DMS79 treated with DMSO at 0.1 percent for 48 hours (cell line): ENCODE data around the gene FNDC11.
"Not testable (repeated sequence)": the region's sequence is repeated elsewhere in the genome, so short reads cannot be mapped to it uniquely, and the experiment has no call there.

Source experiments
- DNase-seq: peaks from one replicate; lab custom pipeline; 2025; lab: John Stamatoyannopoulos, UW

The FNDC11 gene

DNA sequence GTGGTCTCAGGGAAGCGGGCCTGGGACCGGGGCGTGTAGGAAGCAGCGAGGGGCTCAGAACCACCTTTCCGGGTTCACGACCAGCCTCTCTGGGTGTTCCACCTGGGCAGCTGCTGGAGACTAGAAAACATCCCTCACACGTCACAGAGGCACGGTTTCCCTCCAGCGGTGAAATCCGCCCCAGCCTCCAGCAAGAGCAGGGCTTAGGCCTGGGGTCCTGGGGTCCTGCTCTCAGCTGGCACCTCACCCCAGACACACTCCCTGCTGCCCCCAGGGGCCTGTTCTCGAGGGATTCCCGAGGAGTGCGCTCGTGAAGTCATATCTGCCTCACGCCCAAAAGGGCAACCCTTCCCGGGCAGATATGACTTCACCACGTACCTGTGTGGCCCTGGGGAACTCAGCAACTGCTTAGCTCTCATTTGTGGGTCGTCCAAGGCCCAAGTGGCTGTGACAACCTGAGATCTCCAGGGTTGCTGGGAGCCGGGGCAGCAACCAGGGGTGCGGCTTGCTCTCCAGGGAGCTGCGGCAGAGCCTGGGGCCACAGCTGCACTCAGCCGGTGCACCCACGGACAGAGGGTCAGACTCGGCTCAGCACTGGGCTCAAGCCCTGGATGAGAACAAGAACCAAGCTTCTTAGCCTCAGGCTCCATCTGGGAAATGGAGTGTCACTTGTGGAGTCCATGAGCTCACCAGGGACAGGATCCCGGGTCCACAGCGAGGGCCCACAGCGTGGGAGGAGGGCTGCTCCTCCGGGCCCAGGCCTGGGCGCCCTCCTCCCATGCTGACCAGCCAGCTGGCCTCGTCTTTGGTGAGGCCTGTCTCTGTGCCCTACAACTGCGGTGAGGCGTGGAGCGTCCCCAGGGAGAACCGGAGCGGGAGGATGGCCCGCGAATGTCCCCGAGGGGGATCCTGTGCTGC lies 661 bp downstream of the FNDC11 start:
- no peak for DNase-seq

GRCh38 chr20:63555661-63556381 lies 1.9 kb downstream of the FNDC11 start:
- DNase-seq = no peak

GRCh38 chr20:63556873-63557478 lies 3.0 kb downstream of the FNDC11 start:
- DNase-seq = no peak

- no peak for DNase-seq
Observed at GRCh38 chr20:63557481-63557891, 3.5 kb downstream of the FNDC11 start.

- DNase-seq = no peak
Observed at GRCh38 chr20:63558804-63559484, 5.0 kb downstream of the FNDC11 start.

DNA sequence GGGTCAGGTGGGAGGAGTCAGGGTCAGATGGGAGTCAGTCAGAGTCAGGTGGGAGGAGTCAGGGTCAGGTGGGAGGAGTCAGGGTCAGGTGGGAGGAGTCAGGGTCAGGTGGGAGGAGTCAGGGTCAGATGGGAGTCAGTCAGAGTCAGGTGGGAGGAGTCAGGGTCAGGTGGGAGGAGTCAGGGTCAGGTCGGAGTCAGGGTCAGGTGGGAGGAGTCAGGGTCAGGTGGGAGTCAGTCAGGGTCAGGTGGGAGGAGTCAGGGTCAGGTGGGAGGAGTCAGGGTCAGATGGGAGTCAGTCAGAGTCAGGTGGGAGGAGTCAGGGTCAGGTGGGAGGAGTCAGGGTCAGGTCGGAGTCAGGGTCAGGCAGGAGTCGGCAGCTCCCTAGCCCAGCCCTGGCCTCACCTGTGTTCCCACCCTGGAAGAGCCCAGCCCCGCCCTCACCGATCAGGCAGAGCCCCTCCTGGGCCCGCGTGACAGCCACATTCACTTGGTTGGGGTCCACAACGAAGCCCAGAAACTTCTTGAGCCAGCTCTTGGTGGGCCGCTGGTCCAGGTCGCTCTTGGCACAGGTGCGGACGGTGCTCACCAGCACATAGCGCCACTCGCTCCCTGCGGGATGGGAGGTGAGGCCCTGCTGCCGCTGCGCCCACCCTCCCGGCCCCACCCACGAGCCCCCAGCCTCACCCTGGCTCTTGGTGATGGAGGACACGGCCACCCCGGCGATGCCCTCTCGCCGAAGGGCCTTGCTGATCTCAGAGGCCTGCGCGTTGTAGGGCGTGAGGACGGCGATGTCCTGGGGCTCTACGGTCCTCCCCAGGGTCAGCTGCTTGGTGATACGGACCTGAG lies 5.8 kb downstream of the FNDC11 start:
- not testable (repeated sequence) for DNase-seq

GRCh38 chr20:63560333-63560805 lies 6.4 kb downstream of the FNDC11 start:
- DNase-seq = no peak

GRCh38 chr20:63560856-63561609 lies 7.1 kb downstream of the FNDC11 start:
- no peak for DNase-seq

DNA sequence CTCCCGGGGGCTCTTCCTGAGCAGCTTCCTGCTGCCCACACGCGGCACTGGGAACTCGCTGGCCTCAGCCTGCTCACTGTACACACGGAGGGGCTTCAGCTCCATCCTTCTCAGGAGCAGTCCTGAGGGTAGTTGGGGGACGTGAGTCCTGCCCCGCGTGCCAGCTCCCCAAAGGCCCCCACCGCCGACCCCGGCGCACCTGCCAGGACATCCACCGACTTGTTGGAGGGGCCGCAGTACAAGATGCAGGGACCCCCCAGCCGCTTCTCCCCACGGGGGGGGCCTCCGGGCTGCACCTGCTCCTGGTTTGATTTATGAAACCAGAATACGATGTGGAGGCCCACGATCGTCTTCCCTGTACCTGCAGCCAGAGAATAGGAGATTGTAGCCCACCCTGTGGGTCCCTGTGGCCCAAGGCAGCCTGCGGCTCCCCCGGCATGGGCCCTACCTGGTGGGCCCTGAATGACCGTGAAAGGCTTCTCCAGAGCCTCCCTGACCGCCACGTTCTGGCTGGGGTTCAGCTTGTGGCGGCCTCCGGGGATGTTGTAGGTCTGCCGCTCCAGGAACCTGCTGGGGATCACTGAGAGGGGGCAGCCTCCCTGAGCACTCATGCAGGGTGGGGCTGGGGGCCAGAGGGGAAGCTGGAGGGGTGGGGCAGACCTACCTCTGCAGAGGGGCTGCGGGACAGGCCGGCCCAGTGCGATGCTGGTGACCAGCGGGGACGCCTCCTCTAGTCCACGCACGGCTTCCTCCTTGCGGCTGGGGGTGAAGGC lies 7.9 kb downstream of the FNDC11 start:
- no peak for DNase-seq

DNA sequence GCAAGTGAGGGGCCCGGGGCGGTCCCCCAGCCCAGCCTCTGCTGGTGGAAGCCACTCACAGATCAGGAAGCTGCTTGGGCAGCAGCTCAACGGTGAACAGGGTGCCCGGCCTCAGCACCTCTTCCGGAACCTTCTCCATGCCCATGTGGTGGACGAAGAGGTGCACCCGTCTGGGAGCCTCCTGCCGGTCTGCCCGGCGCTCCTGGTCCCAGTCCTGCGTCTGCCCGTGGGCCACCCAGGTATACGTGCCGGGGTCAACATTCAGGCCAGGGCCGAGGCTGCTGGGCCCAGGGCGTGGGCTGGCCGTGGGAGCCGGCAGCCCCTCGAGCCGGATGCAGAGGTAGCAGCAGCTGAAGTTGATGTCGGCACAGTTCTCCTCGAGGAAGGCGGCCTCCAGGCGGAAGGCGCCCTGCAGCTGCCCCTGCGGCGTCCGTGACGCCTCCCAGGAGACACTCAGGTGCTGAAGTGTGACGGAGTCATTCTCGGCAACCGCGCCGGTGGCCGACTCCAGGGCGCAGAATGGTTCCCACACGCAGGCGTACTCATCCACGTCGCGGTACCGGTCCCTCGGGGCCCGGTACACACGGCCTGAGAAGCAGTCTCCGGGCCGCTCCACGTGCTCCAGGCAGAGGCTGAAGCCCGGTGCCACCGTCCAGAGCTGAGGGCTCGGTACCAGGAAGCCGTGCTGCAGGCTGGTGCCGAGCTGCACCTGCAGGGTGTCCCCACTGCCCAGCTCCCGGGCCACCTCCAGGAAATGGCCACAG lies 8.7 kb downstream of the FNDC11 start:
- no peak for DNase-seq

GRCh38 chr20:63563225-63563935 lies 9.4 kb downstream of the FNDC11 start:
- DNase-seq = no peak

DNA sequence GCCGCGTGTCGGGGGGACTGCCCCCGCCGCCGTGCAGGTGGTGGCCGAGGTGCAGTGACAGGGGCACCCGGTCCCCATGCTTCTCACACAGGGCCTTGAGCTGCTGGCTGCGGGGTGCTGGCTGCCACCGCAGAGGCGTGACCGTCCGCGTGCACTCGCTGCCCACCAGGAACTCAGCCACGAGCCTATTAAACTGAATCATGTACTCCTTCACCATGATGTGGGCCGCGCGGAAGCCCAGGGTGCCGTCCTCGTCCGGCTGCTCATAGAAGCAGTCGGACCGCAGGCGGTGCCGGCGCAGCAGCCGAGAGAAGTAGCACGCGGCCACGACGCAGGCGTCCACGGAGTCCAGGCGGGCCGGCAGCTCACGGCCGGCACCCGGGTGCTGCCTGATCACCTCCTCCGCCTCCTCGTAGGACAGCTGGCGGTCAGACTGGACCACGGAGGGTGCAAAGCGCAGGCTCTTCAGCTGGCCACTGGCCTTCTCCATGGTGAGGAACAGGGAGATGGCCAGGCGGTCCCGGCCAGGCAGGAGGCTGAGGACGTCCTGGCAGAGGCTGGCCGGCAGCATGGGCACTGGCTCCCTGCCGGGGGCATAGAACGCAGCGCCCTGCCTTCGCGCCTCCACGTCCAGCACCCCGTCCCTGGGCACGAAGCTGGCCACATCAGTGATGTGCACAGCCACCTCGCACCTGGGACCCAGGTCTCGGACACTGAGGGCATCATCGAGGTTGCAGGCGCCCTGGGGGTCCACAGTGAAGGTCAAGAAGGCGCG lies 10.3 kb downstream of the FNDC11 start:
- no peak for DNase-seq

DNA sequence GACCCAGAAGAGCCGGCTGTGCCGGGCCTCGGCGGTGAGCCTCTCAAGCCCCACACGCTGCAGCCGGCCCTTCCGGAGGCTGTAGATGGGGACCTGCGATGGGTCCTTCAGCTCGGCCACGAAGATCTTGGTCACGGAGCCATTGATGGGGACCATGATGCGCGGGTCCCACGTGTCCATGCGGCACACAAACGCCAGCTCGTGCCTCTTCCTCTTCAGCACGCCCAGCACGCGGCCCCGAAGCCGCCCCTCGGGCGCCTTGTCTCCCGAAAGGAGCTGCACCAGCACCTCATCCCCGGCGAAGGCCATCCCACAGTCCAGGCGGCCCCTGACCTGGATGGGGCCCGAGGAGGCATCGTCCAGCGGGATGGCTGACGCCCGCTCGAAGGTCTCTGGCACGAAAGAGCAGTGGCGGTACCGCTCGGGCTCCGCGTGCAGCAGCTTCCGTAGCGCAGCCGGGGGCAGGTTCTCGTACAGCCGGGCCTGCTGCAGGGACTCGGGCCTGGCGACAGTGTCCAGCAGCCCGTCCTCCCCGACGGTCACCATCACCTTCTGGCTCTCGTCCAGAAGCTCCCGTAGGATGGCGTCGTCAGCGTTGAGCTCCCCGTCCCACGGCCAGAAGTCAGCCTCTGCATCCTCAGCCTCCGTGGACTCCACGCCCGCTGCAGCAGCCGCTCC lies 11.2 kb downstream of the FNDC11 start:
- DNase-seq = no peak

GRCh38 chr20:63565699-63566335 lies 11.9 kb downstream of the FNDC11 start:
- no peak for DNase-seq

GRCh38 chr20:63566395-63567135 lies 12.6 kb downstream of the FNDC11 start:
- DNase-seq = no peak

DNA sequence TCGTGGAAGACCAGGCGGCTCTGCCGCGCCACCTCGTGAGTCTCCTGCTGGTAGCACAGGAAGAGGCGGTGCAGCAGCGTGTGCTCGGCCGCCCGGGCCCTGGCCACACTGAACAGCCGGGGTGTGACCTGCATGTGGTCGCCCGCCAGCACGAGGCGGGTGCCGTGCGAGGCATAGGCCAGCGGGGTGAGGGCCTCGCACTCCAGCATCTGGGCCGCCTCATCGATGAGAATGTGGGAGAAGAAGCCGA lies 13.1 kb downstream of the FNDC11 start:
- DNase-seq = no peak
